ENCODE measurements around the gene UVRAG.
"Not testable (repeated sequence)": the region's sequence is repeated elsewhere in the genome, so short reads cannot be mapped to it uniquely, and the experiment has no call there.

The UVRAG gene

DNA sequence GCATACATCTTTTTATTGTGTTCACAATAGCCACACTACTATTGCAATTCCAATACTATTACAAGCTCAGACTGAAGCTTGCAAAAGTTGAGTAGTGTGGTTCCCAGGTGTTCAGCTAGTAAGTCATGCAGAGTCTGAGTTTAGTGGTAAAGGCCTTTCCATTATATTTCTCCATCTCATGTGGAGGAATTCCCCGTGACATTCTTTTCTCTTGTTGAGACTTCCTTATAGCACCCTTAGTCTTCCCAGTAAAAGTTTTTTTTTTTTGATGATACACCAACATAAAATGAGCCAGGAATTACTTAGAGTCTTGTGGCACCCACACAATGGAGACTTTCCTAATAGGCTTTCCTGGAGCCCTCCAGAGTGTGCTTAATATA, 110.8 kb downstream of the UVRAG start:
- DNase-seq (ENCODE audit: low read depth), result no peak
- no peak overlapping the region for H3K4me3 ChIP-seq (ENCODE audit: control insufficient read depth, low read depth, low read length)
- TF ChIP-seq, protein P1, sequence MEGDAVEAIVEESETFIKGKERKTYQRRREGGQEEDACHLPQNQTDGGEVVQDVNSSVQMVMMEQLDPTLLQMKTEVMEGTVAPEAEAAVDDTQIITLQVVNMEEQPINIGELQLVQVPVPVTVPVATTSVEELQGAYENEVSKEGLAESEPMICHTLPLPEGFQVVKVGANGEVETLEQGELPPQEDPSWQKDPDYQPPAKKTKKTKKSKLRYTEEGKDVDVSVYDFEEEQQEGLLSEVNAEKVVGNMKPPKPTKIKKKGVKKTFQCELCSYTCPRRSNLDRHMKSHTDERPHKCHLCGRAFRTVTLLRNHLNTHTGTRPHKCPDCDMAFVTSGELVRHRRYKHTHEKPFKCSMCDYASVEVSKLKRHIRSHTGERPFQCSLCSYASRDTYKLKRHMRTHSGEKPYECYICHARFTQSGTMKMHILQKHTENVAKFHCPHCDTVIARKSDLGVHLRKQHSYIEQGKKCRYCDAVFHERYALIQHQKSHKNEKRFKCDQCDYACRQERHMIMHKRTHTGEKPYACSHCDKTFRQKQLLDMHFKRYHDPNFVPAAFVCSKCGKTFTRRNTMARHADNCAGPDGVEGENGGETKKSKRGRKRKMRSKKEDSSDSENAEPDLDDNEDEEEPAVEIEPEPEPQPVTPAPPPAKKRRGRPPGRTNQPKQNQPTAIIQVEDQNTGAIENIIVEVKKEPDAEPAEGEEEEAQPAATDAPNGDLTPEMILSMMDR (IDR thresholded peaks at IDR 0.05; ENCODE audit: control insufficient read depth, insufficient read depth, low read depth, low read length, missing control alignments), result no peak

DNA sequence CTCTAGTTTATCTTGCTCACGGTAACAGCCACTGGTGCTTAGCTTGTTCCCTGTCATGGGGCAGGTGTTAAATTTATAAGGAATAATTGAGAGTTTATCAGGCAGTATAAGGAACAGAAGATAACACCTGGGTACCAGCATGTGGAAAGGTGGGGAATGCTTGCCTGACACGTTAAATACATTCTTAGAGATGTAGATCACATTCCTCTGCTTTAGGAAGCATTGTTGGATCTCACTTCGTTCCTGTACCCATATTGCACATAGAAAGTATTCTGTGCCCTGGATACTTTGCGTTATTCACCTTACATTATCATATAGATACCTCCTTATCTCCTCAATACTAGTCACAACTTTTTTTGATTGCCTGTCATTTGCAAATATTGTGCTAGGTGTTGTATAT, 114.7 kb downstream of the UVRAG start:
- DNase-seq (ENCODE audit: low read depth), result no peak
- no peak overlapping the region for H3K4me3 ChIP-seq (ENCODE audit: control insufficient read depth, low read depth, low read length)
- TF ChIP-seq, protein P1 (IDR thresholded peaks at IDR 0.05; ENCODE audit: control insufficient read depth, insufficient read depth, low read depth, low read length, missing control alignments), result no peak

DNA sequence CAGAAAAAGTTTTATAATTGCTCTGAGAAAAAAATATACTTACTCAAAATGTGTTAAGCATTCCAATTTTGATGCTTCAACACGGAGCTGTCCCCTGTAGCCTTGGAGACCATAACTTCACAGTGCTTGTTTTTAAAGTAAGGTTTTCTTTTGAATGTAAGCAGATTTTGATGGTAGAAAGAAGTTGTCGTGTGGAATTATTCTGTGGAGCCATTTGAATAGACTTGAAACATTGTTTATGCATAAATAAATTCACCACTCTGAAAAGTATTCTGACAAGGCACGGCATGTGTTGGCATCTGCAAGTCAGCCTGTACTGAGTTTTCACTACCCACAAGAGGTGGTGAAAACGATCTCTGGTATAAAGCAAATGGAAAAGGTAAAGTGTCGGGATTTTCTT, 115.5 kb downstream of the UVRAG start:
- TF ChIP-seq, protein P1 (IDR thresholded peaks at IDR 0.05; ENCODE audit: control insufficient read depth, insufficient read depth, low read depth, low read length, missing control alignments), result no peak
- DNase-seq (ENCODE audit: low read depth), result no peak
- H3K4me3 ChIP-seq (ENCODE audit: control insufficient read depth, low read depth, low read length), result no peak overlapping the region

DNA sequence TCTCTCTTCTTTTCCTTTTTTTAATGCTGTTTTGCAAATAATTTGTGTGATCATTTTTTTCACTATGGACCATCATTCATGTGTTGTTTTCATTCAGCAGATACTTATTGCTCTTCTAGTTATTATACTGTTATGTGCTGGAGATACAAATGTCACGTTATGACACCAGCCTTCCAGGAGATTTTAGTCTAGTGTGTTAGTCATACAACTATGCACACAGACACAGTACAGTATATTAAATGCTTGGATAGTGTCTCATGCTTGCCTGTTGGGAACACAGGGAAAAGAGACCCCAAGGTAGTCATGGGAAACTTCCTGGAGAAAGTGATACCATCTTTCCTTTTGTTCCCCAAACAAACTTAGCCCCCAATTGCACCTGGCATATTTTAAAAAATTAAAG, 116.1 kb downstream of the UVRAG start:
- TF ChIP-seq, protein P1 (IDR thresholded peaks at IDR 0.05; ENCODE audit: control insufficient read depth, insufficient read depth, low read depth, low read length, missing control alignments), result no peak
- no peak for DNase-seq (ENCODE audit: low read depth)
- no peak overlapping the region for H3K4me3 ChIP-seq (ENCODE audit: control insufficient read depth, low read depth, low read length)

DNA sequence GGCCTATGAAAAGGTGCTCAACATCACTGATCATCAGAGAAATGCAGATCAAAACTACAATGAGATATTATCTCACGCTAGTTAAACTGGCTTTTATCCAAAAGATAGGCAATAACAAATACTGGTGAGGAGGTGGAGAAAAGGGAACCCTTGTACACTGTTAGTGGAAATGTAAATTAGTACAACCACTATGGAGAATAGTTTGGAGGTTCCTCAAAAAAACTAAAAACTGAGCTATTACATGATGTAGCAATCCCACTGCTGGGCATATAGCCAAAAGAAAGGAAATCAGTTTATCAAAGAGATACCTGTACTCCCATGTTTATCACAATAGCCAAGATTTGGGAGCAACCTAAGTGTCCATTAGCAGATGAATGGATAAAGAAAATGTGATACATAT, 118.7 kb downstream of the UVRAG start:
- not testable (repeated sequence) for H3K4me3 ChIP-seq (ENCODE audit: control insufficient read depth, low read depth, low read length); DNase-seq (ENCODE audit: low read depth)

DNA sequence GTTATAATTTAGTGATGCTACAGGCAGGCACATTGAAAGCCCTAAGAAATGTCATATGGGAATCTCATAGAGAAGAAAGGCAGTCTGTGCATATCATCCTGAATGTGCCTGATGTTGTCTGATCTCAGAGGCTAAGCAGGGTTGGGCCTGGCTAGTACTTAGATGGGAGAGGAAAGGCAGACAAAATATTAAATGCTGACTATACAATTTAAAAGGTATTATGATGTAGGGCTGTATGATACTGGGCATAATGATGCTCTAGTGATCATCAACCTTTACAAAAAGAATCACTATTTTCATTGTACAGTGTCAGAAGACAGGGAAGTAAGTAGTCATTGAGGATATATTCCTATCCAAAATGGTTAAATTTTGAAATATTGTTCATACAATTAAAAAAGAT, 119.8 kb downstream of the UVRAG start:
- H3K4me3 ChIP-seq (ENCODE audit: control insufficient read depth, low read depth, low read length), result no peak overlapping the region
- TF ChIP-seq, protein P1 (IDR thresholded peaks at IDR 0.05; ENCODE audit: control insufficient read depth, insufficient read depth, low read depth, low read length, missing control alignments), result no peak
- no peak for DNase-seq (ENCODE audit: low read depth)

DNA sequence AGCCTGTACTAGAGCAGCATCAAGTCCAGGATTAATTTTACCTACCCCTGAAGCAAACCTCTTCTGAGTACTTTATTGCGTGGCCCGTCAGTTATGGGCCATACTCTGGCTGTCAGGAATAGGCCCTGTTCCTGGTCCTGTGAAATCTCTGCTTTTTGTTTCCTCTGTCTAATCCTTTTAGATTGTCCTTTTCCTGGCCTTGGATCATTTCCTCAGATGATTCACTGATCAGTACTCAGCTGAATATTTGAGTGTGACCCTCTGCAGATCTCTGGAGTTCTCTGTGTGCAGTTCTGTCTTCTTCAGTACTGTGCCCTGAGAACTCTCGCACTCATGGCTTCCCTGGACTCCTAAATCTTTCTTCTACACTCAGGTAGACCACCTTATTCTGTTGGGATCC, 123.5 kb downstream of the UVRAG start:
- DNase-seq (ENCODE audit: low read depth), result no peak
- TF ChIP-seq, protein P1 (IDR thresholded peaks at IDR 0.05; ENCODE audit: control insufficient read depth, insufficient read depth, low read depth, low read length, missing control alignments), result no peak

More for the DNA sequence above, 123.5 kb downstream of the UVRAG start:
- H3K4me3 ChIP-seq (ENCODE audit: control insufficient read depth, low read depth, low read length), result no peak overlapping the region

Measured in AG09309 (cell line).